ENCODE results near the gene LPAR5. TPM values are rescaled to one million over a fixed set of nuclear protein-coding genes. Genes with fewer than 3 reads are reported as not detected.

LPAR5 gene
- total RNA-seq, 2 donors from 2014 or later = 27.0 to 32.7 TPM

GRCh38 chr12:6618483-6619225 is 17.1 kb downstream of the LPAR5 start:
- Histone ChIP-seq H3K36me3 (no peaks in the 10 kb centered on the region), H3K4me1 (no peaks in the 10 kb centered on the region), H3K9ac (ENCODE audit: low read depth in 2 of 2, low read length in 2 of 2) (no peak overlapping the region), H3K27me3 (no peaks in the 10 kb centered on the region), H3K4me3 (no peak overlapping the region), H3K9me3 (no peaks in the 10 kb centered on the region), H3K27ac (no peak overlapping the region)
- intact Hi-C loops (cut with DNase I) = loop anchor here (1.0 to 5.0 kb wide), 2 partner anchors 29 to 69 kb away; partner anchors contain the start of genes ACRBP and ZNF384
- no peak for DNase-seq
- TF ChIP-seq CTCF (IDR thresholded peaks at IDR 0.05) = no peak

- H3K27ac ChIP-seq = no peak overlapping the region
- no peaks in the 10 kb centered on the region for H3K9me3 ChIP-seq
- intact Hi-C loops (cut with DNase I) = loop anchor here (5.0 kb wide), 1 partner anchor 71 kb away; the partner anchor contains the start of gene ZNF384
- H3K9ac ChIP-seq (ENCODE audit: low read depth in 2 of 2, low read length in 2 of 2) = peak overlapping the region in 1 of 2 donors; percentile 34
- no peaks in the 10 kb centered on the region for H3K36me3 ChIP-seq
- no peak for DNase-seq
- H3K4me3 ChIP-seq = no peak overlapping the region
- H3K4me1 ChIP-seq = peaks cover 6% of the 10 kb centered on the region
- no peak for TF ChIP-seq CTCF (IDR thresholded peaks at IDR 0.05)
- no peaks in the 10 kb centered on the region for H3K27me3 ChIP-seq
Measured at GRCh38 chr12:6615802-6616201, 20.0 kb downstream of the LPAR5 start.

GRCh38 chr12:6614513-6615172 is 21.1 kb downstream of the LPAR5 start:
- H3K9ac ChIP-seq (ENCODE audit: low read depth in 2 of 2, low read length in 2 of 2) = peak overlapping the region in 1 of 2 donors; percentile 52
- H3K27me3 ChIP-seq = no peaks in the 10 kb centered on the region
- TF ChIP-seq CTCF (IDR thresholded peaks at IDR 0.05) = no peak
- H3K27ac ChIP-seq = peak overlapping the region; percentile 72
- DNase-seq = peak; percentile 61
- H3K9me3 ChIP-seq = no peaks in the 10 kb centered on the region
- no peak overlapping the region for H3K4me3 ChIP-seq
- H3K36me3 ChIP-seq = no peaks in the 10 kb centered on the region
- peaks cover 6% of the 10 kb centered on the region for H3K4me1 ChIP-seq
- intact Hi-C loops (cut with DNase I) = loop anchor here (5.0 kb wide), 1 partner anchor 73 kb away; the partner anchor contains the start of gene ZNF384

- no peak for TF ChIP-seq CTCF (IDR thresholded peaks at IDR 0.05)
- peak; percentile 91 for DNase-seq
- Histone ChIP-seq H3K9me3 (no peaks in the 10 kb centered on the region), H3K27me3 (no peaks in the 10 kb centered on the region), H3K4me1 (peaks cover 6% of the 10 kb centered on the region), H3K4me3 (no peak overlapping the region), H3K9ac (ENCODE audit: low read depth in 2 of 2, low read length in 2 of 2) (peak overlapping the region in 1 of 2 donors; percentile 52), H3K27ac (peak overlapping the region; percentile 72), H3K36me3 (no peaks in the 10 kb centered on the region)
- intact Hi-C loops (cut with DNase I) = no loop called here
Measured at GRCh38 chr12:6613776-6614512, 21.8 kb downstream of the LPAR5 start.

GRCh38 chr12:6613015-6613775 is 22.6 kb downstream of the LPAR5 start:
- no peak overlapping the region for H3K4me3 ChIP-seq
- peak overlapping the region; percentile 46 to 84 for H3K9ac ChIP-seq (ENCODE audit: low read depth in 2 of 2, low read length in 2 of 2)
- no peaks in the 10 kb centered on the region for H3K27me3 ChIP-seq
- peaks cover 6% of the 10 kb centered on the region for H3K4me1 ChIP-seq
- H3K36me3 ChIP-seq = no peaks in the 10 kb centered on the region
- no peaks in the 10 kb centered on the region for H3K9me3 ChIP-seq
- intact Hi-C loops (cut with DNase I) = no loop called here
- no peak for TF ChIP-seq CTCF (IDR thresholded peaks at IDR 0.05)
- peak overlapping the region; percentile 72 for H3K27ac ChIP-seq
- DNase-seq = peak; percentile 83
